ENCODE results near the gene ARID1A. TPM values are rescaled to one million over a fixed set of nuclear protein-coding genes. Genes with fewer than 3 reads are reported as not detected.

Gene ARID1A
- total and polyA plus RNA-seq, 9 of the 15 experiments (the other 6 are each of a cell fraction or from before 2014, with no cell fraction given) = 8.3 to 88.3 (median 22.5) TPM

DNA sequence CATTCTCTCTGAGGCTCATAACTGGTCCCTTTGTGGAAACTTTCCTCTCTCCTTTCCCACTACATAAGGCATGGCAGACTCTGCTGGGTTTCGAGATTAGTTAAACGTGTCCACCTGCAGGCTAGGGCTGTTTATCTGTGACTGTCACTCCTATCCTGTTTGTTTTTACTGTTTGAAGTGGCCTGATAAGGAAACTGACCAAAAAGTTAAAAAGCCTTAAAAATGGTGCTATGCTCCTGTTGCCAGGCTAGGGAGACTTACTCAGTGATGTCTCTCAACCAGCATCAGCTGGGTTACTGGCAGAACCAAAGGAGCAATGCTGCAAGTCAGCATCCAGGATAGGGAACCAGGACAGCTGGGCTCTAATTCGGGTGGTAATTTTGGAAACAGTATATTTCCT is 95.8 kb downstream of the ARID1A start (continued):
- TF ChIP-seq, protein P1, sequence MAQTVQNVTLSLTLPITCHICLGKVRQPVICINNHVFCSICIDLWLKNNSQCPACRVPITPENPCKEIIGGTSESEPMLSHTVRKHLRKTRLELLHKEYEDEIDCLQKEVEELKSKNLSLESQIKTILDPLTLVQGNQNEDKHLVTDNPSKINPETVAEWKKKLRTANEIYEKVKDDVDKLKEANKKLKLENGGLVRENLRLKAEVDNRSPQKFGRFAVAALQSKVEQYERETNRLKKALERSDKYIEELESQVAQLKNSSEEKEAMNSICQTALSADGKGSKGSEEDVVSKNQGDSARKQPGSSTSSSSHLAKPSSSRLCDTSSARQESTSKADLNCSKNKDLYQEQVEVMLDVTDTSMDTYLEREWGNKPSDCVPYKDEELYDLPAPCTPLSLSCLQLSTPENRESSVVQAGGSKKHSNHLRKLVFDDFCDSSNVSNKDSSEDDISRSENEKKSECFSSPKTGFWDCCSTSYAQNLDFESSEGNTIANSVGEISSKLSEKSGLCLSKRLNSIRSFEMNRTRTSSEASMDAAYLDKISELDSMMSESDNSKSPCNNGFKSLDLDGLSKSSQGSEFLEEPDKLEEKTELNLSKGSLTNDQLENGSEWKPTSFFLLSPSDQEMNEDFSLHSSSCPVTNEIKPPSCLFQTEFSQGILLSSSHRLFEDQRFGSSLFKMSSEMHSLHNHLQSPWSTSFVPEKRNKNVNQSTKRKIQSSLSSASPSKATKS (CRISPR knock-in tag; IDR thresholded peaks at IDR 0.05) = no peak
- TF ChIP-seq, protein P2, sequence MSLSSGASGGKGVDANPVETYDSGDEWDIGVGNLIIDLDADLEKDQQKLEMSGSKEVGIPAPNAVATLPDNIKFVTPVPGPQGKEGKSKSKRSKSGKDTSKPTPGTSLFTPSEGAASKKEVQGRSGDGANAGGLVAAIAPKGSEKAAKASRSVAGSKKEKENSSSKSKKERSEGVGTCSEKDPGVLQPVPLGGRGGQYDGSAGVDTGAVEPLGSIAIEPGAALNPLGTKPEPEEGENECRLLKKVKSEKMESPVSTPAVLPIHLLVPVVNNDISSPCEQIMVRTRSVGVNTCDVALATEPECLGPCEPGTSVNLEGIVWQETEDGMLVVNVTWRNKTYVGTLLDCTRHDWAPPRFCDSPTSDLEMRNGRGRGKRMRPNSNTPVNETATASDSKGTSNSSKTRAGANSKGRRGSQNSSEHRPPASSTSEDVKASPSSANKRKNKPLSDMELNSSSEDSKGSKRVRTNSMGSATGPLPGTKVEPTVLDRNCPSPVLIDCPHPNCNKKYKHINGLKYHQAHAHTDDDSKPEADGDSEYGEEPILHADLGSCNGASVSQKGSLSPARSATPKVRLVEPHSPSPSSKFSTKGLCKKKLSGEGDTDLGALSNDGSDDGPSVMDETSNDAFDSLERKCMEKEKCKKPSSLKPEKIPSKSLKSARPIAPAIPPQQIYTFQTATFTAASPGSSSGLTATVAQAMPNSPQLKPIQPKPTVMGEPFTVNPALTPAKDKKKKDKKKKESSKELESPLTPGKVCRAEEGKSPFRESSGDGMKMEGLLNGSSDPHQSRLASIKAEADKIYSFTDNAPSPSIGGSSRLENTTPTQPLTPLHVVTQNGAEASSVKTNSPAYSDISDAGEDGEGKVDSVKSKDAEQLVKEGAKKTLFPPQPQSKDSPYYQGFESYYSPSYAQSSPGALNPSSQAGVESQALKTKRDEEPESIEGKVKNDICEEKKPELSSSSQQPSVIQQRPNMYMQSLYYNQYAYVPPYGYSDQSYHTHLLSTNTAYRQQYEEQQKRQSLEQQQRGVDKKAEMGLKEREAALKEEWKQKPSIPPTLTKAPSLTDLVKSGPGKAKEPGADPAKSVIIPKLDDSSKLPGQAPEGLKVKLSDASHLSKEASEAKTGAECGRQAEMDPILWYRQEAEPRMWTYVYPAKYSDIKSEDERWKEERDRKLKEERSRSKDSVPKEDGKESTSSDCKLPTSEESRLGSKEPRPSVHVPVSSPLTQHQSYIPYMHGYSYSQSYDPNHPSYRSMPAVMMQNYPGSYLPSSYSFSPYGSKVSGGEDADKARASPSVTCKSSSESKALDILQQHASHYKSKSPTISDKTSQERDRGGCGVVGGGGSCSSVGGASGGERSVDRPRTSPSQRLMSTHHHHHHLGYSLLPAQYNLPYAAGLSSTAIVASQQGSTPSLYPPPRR (CRISPR knock-in tag; IDR thresholded peaks at IDR 0.05; ENCODE audit: borderline replicate concordance) = peak; percentile 78; the same call in 1 of the 2 replicates
- TF ChIP-seq, protein P3, sequence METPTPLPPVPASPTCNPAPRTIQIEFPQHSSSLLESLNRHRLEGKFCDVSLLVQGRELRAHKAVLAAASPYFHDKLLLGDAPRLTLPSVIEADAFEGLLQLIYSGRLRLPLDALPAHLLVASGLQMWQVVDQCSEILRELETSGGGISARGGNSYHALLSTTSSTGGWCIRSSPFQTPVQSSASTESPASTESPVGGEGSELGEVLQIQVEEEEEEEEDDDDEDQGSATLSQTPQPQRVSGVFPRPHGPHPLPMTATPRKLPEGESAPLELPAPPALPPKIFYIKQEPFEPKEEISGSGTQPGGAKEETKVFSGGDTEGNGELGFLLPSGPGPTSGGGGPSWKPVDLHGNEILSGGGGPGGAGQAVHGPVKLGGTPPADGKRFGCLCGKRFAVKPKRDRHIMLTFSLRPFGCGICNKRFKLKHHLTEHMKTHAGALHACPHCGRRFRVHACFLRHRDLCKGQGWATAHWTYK (CRISPR knock-in tag; IDR thresholded peaks at IDR 0.05) = peak; percentile 76
- peak; percentile 97 for TF ChIP-seq NCOR1 (IDR thresholded peaks at IDR 0.05)
- TF ChIP-seq FOXA1 (IDR thresholded peaks at IDR 0.05; ENCODE audit: borderline replicate concordance) = peak; percentile 92
- 0 out of 2 replicates have a peak, but pooled peaks have one; percentile 33 for TF ChIP-seq ZBED1 (IDR thresholded peaks at IDR 0.05)
- no peak for TF ChIP-seq XRCC5 (IDR thresholded peaks at IDR 0.05; ENCODE audit: low read depth, low read length)
- peak in 1 of 2 experiments; percentile 80; a peak in 2 of 3 replicates for TF ChIP-seq CBX3 (IDR thresholded peaks at IDR 0.05; ENCODE audit: borderline replicate concordance in 1 of 2, low read length in 2 of 2)
- no peak for TF ChIP-seq POLR2AphosphoS2 (IDR thresholded peaks at IDR 0.05; ENCODE audit: low read length)
- TF ChIP-seq E2F3 (CRISPR knock-in tag; IDR thresholded peaks at IDR 0.05) = no peak
- TF ChIP-seq, protein P4, sequence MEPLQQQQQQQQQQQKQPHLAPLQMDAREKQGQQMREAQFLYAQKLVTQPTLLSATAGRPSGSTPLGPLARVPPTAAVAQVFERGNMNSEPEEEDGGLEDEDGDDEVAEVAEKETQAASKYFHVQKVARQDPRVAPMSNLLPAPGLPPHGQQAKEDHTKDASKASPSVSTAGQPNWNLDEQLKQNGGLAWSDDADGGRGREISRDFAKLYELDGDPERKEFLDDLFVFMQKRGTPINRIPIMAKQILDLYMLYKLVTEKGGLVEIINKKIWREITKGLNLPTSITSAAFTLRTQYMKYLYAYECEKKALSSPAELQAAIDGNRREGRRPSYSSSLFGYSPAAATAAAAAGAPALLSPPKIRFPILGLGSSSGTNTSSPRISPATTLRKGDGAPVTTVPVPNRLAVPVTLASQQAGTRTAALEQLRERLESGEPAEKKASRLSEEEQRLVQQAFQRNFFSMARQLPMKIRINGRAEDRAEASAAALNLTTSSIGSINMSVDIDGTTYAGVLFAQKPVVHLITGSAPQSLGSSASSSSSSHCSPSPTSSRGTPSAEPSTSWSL (CRISPR knock-in tag; IDR thresholded peaks at IDR 0.05; ENCODE audit: borderline replicate concordance) = no peak
- no peak for TF ChIP-seq ZFPM2 (CRISPR knock-in tag; IDR thresholded peaks at IDR 0.05)
- no peak for TF ChIP-seq THRA (IDR thresholded peaks at IDR 0.05)
- no peak for TF ChIP-seq ELF1 (tag; IDR thresholded peaks at IDR 0.05)
- TF ChIP-seq DIDO1 (tag; IDR thresholded peaks at IDR 0.05; ENCODE audit: low read depth) = no peak
- TF ChIP-seq HNRNPLL (IDR thresholded peaks at IDR 0.05; ENCODE audit: low read depth, low read length, poor library complexity, severe bottlenecking) = no peak
- TF ChIP-seq PPARD (CRISPR knock-in tag; IDR thresholded peaks at IDR 0.05) = no peak

Measured in K562 (cell line).